SK-N-SH treated with all-trans-retinoic acid at 6 μM for 48 hours (cell line): ENCODE measurements around the gene SKP1.

Experiments used
- ATAC-seq: fragments of 200-7000 bp; cut with Tn5 transposase; 3 replicates; pipeline ENCODE4 v1.9.1; 2020; ENCODE audit warnings: mild to moderate bottlenecking, moderate library complexity
- ARNTL ChIP-seq: fragments of 450-650 bp; formaldehyde crosslinking; IDR thresholded peaks from 2 replicates; pipeline ENCODE4 v1.5.0; 2020; ENCODE audit warnings: low read depth, mild to moderate bottlenecking, moderate library complexity, borderline replicate concordance
- CSDC2 ChIP-seq: fragments of 250-450 bp; sonication (Bioruptor Pico); IDR thresholded peaks from 2 replicates; pipeline ENCODE4 v1.5.0; 2020; ENCODE audit warnings: mild to moderate bottlenecking, moderate library complexity
- GLIS3 ChIP-seq: fragments of 250-450 bp; sonication (Bioruptor Pico); IDR thresholded peaks from 2 replicates; pipeline ENCODE4 v1.5.0; 2020; ENCODE audit warnings: mild to moderate bottlenecking, moderate library complexity
- ISL1 ChIP-seq: fragments of 250-450 bp; sonication (Bioruptor Pico); IDR thresholded peaks from 2 replicates; pipeline ENCODE4 v2.1.2; 2022; ENCODE audit warnings: mild to moderate bottlenecking, moderate library complexity
- OSR1 ChIP-seq: fragments of 250-450 bp; sonication (Bioruptor Pico); IDR thresholded peaks from 2 replicates; pipeline ENCODE4 v1.8.0; 2022; ENCODE audit warnings: moderate library complexity, mild to moderate bottlenecking, inconsistent platforms
- RARB ChIP-seq: fragments of 250-450 bp; sonication (Bioruptor Pico); IDR thresholded peaks from 2 replicates; pipeline ENCODE4 v1.8.0; 2021; ENCODE audit warnings: mild to moderate bottlenecking, moderate library complexity
- SNAI2 ChIP-seq: fragments of 250-450 bp; sonication (Bioruptor Pico); IDR thresholded peaks from 2 replicates; pipeline ENCODE4 v1.5.0; 2020; ENCODE audit warnings: mild to moderate bottlenecking, moderate library complexity
- TCF4 ChIP-seq: fragments of 250-450 bp; sonication (Bioruptor Pico); IDR thresholded peaks from 2 replicates; pipeline ENCODE4 v1.8.0; 2021; ENCODE audit warnings: mild to moderate bottlenecking, moderate library complexity, borderline replicate concordance
- TOX ChIP-seq: fragments of 250-450 bp; sonication (Bioruptor Pico); IDR thresholded peaks from 2 replicates; pipeline ENCODE4 v1.8.0; 2021; ENCODE audit warnings: mild to moderate bottlenecking, moderate library complexity, borderline replicate concordance
- ZC3H10 ChIP-seq: fragments of 250-450 bp; sonication (Bioruptor Pico); IDR thresholded peaks from 2 replicates; pipeline ENCODE4 v1.5.1; 2021; ENCODE audit warnings: mild to moderate bottlenecking, moderate library complexity
- ZFP30 ChIP-seq: fragments of 450-650 bp; formaldehyde crosslinking; IDR thresholded peaks from 2 replicates; pipeline ENCODE4 v1.5.0; 2022; ENCODE audit warnings: mild to moderate bottlenecking, moderate library complexity
- ZNF565 ChIP-seq: fragments of 450-650 bp; formaldehyde crosslinking; conservative IDR thresholded peaks from 2 replicates; pipeline ENCODE4 v1.5.0; 2020; ENCODE audit warnings: low read depth, mild to moderate bottlenecking, moderate library complexity
- ZNF8 ChIP-seq: fragments of 450-650 bp; formaldehyde crosslinking; IDR thresholded peaks from 2 replicates; pipeline ENCODE4 v1.5.0; 2020; ENCODE audit warnings: mild to moderate bottlenecking, moderate library complexity
- TF ChIP-seq, protein P1 (sequence below): fragments of 250-450 bp; sonication (Bioruptor Pico); IDR thresholded peaks from 2 replicates; pipeline ENCODE4 v1.5.0; 2020; ENCODE audit warnings: mild to moderate bottlenecking, moderate library complexity
- TF ChIP-seq, protein P2 (sequence below): fragments of 250-450 bp; sonication (Bioruptor Pico); IDR thresholded peaks from 2 replicates; pipeline ENCODE4 v1.5.1; 2020; ENCODE audit warnings: low read depth, mild to moderate bottlenecking, moderate library complexity
- TF ChIP-seq, protein P3 (sequence below): fragments of 250-450 bp; sonication (Bioruptor Pico); IDR thresholded peaks from 2 replicates; pipeline ENCODE4 v1.5.1; 2021; ENCODE audit warnings: mild to moderate bottlenecking, moderate library complexity
- TF ChIP-seq, protein P4 (sequence below): fragments of 250-450 bp; sonication (Bioruptor Pico); IDR thresholded peaks from 2 replicates; pipeline ENCODE4 v1.8.0; 2020; ENCODE audit warnings: mild to moderate bottlenecking, moderate library complexity, borderline replicate concordance

The SKP1 gene

DNA sequence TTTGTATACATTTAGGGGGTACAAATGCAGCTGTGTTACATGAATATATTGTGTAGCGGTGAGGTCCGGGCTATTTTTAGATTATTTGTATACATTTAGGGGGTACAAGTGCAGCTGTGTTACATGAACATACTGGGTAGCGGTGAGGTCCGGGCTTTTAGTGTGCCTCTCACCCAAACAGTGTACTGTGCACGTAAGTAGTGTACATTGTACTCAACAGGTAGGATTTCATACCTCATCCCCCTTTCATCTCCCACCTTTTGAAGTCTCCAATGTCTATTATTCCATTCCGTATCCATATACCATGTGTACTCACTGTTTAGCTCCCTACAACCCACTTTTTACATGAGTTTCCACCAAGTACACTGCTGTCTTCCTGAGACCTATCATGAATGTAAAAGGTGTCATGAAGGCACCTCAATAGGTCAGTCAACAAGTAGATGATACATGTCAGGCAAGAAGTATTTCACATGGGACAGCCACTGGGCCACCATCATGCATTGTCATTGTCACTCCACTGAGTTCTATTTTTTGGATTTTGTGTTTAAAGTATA is 27.7 kb downstream of the SKP1 start:
- TF ChIP-seq, protein P1, sequence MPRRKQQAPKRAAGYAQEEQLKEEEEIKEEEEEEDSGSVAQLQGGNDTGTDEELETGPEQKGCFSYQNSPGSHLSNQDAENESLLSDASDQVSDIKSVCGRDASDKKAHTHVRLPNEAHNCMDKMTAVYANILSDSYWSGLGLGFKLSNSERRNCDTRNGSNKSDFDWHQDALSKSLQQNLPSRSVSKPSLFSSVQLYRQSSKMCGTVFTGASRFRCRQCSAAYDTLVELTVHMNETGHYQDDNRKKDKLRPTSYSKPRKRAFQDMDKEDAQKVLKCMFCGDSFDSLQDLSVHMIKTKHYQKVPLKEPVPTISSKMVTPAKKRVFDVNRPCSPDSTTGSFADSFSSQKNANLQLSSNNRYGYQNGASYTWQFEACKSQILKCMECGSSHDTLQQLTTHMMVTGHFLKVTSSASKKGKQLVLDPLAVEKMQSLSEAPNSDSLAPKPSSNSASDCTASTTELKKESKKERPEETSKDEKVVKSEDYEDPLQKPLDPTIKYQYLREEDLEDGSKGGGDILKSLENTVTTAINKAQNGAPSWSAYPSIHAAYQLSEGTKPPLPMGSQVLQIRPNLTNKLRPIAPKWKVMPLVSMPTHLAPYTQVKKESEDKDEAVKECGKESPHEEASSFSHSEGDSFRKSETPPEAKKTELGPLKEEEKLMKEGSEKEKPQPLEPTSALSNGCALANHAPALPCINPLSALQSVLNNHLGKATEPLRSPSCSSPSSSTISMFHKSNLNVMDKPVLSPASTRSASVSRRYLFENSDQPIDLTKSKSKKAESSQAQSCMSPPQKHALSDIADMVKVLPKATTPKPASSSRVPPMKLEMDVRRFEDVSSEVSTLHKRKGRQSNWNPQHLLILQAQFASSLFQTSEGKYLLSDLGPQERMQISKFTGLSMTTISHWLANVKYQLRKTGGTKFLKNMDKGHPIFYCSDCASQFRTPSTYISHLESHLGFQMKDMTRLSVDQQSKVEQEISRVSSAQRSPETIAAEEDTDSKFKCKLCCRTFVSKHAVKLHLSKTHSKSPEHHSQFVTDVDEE (CRISPR knock-in tag) = no peak
- TF ChIP-seq ZC3H10 (CRISPR knock-in tag) (no peak), ISL1 (no peak), ZNF565 (CRISPR knock-in tag) (no peak), TCF4 (no peak), ZFP30 (CRISPR knock-in tag) (no peak), ZNF8 (CRISPR knock-in tag) (no peak), SNAI2 (no peak), RARB (CRISPR knock-in tag) (no peak)
- TF ChIP-seq, protein P2, sequence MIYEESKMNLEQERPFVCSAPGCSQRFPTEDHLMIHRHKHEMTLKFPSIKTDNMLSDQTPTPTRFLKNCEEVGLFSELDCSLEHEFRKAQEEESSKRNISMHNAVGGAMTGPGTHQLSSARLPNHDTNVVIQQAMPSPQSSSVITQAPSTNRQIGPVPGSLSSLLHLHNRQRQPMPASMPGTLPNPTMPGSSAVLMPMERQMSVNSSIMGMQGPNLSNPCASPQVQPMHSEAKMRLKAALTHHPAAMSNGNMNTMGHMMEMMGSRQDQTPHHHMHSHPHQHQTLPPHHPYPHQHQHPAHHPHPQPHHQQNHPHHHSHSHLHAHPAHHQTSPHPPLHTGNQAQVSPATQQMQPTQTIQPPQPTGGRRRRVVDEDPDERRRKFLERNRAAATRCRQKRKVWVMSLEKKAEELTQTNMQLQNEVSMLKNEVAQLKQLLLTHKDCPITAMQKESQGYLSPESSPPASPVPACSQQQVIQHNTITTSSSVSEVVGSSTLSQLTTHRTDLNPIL (CRISPR knock-in tag) = no peak
- TF ChIP-seq, protein P3, sequence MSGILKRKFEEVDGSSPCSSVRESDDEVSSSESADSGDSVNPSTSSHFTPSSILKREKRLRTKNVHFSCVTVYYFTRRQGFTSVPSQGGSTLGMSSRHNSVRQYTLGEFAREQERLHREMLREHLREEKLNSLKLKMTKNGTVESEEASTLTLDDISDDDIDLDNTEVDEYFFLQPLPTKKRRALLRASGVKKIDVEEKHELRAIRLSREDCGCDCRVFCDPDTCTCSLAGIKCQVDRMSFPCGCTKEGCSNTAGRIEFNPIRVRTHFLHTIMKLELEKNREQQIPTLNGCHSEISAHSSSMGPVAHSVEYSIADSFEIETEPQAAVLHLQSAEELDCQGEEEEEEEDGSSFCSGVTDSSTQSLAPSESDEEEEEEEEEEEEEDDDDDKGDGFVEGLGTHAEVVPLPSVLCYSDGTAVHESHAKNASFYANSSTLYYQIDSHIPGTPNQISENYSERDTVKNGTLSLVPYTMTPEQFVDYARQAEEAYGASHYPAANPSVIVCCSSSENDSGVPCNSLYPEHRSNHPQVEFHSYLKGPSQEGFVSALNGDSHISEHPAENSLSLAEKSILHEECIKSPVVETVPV = no peak
- ATAC-seq = no peak

DNA sequence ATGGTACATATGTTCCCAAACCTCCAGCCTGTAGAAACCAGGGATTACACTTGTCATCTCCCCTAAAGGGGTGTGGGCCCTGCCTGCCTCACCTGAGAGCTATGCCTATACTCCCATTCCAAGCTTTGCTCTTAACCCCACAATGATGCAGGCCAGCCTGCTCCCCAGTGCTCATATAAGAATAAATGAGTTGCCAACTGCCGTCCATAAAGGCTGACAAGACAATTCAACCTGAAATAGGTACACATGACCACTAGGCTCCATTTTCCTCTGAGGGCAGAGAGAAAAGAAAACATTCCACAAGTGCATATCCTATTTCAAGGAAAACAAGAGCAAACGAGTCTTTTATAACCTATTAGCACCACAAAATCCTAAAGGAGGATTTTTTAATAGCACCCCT is 28.4 kb downstream of the SKP1 start:
- TF ChIP-seq CSDC2 (no peak), GLIS3 (CRISPR knock-in tag) (no peak), OSR1 (CRISPR knock-in tag) (no peak), ZC3H10 (CRISPR knock-in tag) (no peak), ARNTL (CRISPR knock-in tag) (no peak), RARB (CRISPR knock-in tag) (no peak), ISL1 (no peak), TCF4 (no peak), ZNF8 (CRISPR knock-in tag) (no peak), TOX (no peak)
- TF ChIP-seq, protein P1 (CRISPR knock-in tag) = no peak
- TF ChIP-seq, protein P4, sequence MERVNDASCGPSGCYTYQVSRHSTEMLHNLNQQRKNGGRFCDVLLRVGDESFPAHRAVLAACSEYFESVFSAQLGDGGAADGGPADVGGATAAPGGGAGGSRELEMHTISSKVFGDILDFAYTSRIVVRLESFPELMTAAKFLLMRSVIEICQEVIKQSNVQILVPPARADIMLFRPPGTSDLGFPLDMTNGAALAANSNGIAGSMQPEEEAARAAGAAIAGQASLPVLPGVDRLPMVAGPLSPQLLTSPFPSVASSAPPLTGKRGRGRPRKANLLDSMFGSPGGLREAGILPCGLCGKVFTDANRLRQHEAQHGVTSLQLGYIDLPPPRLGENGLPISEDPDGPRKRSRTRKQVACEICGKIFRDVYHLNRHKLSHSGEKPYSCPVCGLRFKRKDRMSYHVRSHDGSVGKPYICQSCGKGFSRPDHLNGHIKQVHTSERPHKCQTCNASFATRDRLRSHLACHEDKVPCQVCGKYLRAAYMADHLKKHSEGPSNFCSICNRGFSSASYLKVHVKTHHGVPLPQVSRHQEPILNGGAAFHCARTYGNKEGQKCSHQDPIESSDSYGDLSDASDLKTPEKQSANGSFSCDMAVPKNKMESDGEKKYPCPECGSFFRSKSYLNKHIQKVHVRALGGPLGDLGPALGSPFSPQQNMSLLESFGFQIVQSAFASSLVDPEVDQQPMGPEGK = no peak
- TF ChIP-seq, protein P3 = no peak

More for the DNA sequence above, 28.4 kb downstream of the SKP1 start:
- ATAC-seq = no peak
